GM19468 (cell line): Measurements from ENCODE around the gene SLC38A2.
"Not testable (repeated sequence)": the region's sequence is repeated elsewhere in the genome, so short reads cannot be mapped to it uniquely, and the experiment has no call there.

Experiments
- ATAC-seq: cut with Tn5 transposase; IDR thresholded peaks from one replicate; pipeline ENCODE4 v1.9.1; 2021; ENCODE audit warnings: mild to moderate bottlenecking, moderate library complexity, moderate number of reproducible peaks; ENCODE audit not compliant: unreplicated experiment; ENCODE audit errors: extremely low read depth

The SLC38A2 gene

DNA sequence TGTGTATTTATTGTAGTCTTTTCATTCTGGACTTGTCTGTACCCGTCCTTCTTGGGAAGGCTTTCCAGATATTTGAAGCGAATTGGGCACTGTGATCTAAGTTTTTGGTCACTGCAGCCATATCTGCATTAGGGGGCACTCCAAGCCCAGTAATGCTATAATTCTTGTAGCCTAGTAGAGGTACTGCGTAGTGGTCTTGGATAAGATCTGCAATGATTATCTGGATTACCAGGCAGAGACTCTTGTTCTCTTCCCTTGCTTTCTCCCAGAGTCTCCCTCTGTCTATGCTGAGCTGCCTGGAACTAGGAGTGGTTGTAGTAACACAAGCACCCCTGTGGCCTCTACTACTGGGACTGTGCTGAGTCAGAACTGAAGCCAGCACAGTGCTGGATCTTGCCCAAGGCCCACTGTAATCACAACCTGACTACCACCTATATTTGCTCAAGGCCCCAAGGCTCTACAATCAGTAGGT lies 30.0 kb downstream of the SLC38A2 start:
- ATAC-seq, result no peak

GRCh38 chr12:46339051-46339450 lies 33.5 kb downstream of the SLC38A2 start:
- no peak for ATAC-seq

DNA sequence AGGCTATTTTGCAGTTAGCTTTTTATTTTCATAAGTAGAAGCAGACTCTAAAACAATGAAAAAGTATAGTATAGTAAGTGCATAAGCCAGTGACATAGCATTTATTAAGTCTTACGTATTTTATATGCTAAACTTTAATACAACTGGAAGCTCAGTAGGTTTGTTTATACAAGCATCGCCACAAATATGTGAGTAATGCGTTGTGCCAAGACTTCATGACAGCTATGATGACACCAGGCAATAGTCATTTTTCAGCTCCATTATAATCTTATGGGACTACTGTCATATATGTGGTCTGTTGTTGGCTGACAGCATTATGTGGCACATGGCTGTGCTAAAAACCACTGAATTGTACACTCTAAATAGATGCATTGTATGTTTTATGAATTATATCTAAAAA lies 40.3 kb downstream of the SLC38A2 start:
- no peak for ATAC-seq

DNA sequence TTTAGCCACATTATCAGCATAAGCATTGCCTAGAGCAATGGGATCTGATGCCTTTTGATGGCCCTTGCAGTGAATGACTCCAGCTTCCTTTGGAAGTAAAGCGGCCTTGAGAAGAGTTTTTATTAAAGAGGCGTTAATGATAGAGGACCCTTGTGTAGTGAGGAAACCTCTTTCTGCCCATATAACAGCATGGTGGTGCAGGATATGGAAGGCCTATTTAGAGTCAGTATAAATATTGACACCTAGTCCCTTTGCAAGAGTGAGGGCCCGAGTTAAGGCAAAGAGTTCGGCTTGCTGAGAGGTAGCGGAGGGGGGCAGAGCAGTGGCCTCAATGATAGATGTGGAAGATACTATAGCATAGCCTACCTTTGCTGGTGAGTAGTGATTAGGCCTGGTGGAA lies 47.5 kb downstream of the SLC38A2 start:
- not testable (repeated sequence) for ATAC-seq

DNA sequence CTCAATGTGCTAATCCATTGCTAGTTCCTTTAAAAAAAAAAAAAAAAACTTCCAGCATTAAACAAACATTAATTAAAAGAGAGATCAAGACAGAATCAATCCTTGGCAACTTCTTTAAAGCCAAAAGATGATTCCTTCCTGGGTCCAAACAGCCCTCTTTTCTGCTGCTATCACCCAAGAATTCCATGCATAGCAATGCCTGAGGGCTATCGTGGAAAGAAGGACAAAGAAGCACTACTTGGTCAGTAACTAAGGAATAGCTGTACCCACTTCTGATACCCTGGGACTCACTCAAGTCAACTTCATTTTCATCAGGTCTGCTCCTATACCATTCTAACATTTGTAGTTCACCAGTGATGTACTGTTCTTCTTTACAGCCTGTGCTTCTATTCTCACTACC lies 51.8 kb downstream of the SLC38A2 start:
- ATAC-seq, result no peak

GRCh38 chr12:46318037-46318436 lies 54.5 kb downstream of the SLC38A2 start:
- ATAC-seq, result no peak
